Astrocyte (in vitro differentiated cells and primary cell): ENCODE measurements around the gene B3GALT6.

Experiments used
- CTCF ChIP-seq: IDR thresholded peaks from 2 replicates; pipeline ENCODE4 v1.5.1; 2011; ENCODE audit warnings: low read depth, mild to moderate bottlenecking, inconsistent platforms, low read length, moderate library complexity; ENCODE audit not compliant: insufficient read depth
- EZH2 ChIP-seq: IDR thresholded peaks from 2 replicates; pipeline ENCODE4 v1.6.1; 2012; ENCODE audit warnings: mild to moderate bottlenecking, low read length, inconsistent platforms; ENCODE audit not compliant: insufficient read depth

- TF ChIP-seq CTCF (no peak), EZH2 (no peak)
Measured at GRCh38 chr1:1211541-1212441, 20.2 kb upstream of the B3GALT6 start.
